Measurements from ENCODE around the gene PRKX.
"Not testable (repeated sequence)": the region's sequence is repeated elsewhere in the genome, so short reads cannot be mapped to it uniquely, and the experiment has no call there.

PRKX gene

DNA sequence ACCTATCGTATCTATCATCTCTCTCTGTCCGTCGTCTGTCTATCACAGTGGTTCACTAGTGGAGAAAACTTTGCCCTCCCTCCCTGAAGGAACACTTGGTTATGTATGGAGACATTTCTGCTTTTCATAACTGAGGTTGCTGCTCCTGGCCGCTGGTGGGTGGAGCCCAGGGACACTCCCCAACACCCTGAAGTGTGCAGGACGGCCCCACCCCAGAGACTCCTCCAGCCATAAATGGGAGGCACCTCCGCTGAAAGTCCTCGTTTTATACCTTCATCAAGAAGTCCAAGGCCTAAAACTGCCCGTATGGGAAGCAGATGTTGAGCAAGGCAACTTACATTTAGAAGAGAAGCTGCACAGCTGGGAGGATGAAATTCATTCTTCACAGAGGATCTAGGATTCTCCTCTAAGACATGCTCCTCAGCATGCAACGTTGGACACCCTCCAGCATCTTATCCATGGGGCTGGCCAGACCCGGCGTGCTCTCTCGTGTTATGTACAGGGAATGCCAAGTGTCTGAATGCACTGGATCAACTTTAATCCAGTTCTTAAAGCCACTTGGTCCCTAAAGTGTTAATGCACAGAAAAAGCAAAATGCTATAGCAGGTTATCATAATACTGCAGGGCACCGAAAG lies 43.5 kb downstream of the PRKX start:
- H3K27ac ChIP-seq: no peak overlapping the region
- TF ChIP-seq, protein P1, sequence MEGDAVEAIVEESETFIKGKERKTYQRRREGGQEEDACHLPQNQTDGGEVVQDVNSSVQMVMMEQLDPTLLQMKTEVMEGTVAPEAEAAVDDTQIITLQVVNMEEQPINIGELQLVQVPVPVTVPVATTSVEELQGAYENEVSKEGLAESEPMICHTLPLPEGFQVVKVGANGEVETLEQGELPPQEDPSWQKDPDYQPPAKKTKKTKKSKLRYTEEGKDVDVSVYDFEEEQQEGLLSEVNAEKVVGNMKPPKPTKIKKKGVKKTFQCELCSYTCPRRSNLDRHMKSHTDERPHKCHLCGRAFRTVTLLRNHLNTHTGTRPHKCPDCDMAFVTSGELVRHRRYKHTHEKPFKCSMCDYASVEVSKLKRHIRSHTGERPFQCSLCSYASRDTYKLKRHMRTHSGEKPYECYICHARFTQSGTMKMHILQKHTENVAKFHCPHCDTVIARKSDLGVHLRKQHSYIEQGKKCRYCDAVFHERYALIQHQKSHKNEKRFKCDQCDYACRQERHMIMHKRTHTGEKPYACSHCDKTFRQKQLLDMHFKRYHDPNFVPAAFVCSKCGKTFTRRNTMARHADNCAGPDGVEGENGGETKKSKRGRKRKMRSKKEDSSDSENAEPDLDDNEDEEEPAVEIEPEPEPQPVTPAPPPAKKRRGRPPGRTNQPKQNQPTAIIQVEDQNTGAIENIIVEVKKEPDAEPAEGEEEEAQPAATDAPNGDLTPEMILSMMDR (conservative IDR thresholded peaks at IDR 0.05): no peak

DNA sequence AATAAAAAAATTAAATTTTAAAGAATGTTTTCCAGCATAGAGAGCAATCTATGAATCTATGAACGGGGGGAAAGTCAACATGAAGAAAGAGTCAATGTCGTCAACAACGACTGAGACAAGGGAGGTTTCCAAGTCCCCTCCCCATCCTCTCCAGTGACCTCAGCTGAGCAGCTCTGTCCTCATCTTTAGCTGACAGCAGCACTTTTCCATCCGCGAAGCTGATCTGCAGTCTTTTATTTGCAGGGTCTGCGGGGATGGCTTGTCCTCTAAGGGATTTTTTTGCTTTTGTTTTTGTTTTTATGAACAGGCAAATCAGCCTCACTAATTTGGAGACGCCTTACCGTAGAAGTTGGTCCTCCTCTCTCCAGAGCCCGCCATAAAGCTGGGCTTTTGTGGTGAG lies 46.5 kb downstream of the PRKX start:
- TF ChIP-seq, protein P1 (conservative IDR thresholded peaks at IDR 0.05): no peak

DNA sequence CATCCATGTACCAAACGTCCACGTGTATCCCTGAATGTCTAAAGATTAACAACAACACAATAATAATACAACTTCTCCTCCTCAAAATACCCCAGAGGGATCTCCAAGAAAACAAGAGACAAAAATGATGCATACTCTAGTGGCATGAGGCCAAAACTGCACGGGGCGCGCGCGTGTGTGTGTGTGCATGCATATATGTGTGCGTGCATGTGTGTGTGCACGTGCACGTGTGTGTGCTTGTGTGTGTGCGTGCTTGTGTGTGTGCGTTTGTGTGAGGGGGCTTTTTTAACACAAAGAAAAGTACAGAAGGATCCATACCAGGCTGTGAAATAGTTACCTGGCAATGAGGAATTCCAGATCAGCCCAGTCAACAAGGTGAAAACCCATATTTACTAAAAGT lies 48.5 kb downstream of the PRKX start:
- TF ChIP-seq, protein P1 (conservative IDR thresholded peaks at IDR 0.05): no peak
- H3K27ac ChIP-seq: no peak overlapping the region

More for the DNA sequence above, 46.5 kb downstream of the PRKX start:
- H3K27ac ChIP-seq: no peak overlapping the region

DNA sequence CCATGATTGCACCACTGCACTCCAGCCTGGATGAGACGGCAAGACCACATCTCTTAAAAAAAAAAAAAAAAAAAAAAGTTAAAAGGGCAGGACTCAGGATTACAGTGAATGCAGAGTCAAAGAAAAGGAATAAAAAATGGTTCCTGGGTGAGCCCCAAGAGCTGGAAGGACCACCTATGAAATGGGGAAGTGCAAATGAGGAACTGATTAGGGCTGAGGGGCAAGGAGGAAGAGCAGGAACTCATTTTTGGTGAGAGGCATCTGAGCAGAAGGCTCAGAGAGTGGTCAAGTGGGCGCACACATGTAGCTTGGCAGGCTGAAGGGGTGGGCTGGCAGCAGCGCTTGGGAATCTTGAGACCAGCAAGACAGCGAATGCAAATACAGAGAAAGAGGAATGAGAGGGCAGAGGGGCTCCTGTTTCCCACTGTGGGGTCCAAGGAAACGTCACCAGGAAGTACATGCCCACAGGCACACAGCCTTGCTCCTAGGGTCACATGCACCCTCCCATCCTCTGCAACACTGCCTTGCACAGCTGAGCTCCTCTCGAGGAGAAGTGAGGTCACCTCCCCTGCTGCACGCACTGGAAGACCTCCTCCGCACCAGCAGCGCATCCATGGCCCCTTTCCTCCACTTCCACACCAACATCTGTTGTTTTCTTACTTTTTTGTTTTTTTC lies 49.7 kb downstream of the PRKX start:
- H3K27ac ChIP-seq: not testable (repeated sequence)

DNA sequence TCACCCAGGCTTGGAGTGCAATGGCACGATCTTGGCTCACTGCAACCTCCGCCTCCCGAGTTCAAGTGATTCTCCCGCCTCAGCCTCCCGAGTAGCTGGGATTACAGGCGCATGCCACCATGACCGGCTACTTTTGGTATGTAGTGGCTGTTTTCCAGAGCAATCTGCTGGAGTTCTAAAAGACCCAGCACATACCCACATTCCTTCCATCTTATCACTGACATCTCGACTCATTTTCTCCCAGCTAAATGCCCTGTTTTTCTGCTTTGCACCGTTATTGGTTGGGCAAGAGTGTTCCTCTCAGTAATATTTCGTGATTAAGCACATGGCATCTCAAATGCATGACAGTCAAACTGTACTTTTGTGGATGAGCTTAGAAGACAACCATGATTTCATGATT lies 53.7 kb downstream of the PRKX start:
- TF ChIP-seq, protein P1 (conservative IDR thresholded peaks at IDR 0.05): no peak
- no peak overlapping the region for H3K27ac ChIP-seq

DNA sequence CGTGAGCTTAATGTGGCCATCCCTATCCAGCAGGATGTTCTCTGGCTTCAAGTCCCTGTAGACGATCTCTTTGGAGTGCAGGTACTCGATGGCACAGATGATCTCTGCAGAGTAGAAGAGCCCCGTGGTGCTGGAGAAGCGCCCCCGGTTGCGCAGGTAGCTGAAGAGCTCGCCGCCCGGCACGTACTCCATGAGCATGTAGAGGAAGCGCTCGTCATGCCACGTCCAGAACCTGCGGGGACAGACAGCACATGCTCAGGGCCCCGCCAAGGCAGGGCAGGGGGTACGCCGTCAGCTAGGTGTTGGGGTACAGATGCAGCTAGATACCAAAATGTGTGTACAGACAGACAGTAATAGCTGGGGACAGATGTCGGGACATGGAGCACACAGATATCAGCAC lies 58.3 kb downstream of the PRKX start:
- H3K27ac ChIP-seq: no peak overlapping the region

DNA sequence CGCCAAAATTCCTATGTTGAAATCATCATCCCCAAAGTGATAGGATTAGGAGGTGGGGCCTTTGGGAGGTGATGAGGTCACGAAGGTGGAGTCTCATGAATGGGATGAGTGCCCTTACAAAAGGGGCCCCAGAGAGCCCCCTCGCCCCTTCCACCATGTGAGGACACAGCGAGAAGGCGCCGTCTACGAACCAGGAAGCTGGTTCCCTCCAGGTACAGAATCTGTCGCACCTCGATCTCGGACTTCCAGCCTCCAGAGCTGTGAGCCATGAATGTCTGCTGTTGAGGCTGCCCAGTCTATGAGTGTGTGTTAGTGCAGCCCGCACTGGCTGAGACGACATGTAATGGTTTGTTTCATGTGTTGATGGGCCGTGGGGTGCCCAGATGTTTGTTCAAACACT lies 60.3 kb downstream of the PRKX start:
- no peak overlapping the region for H3K27ac ChIP-seq
- TF ChIP-seq, protein P1 (conservative IDR thresholded peaks at IDR 0.05): no peak

More for the DNA sequence above, 58.3 kb downstream of the PRKX start:
- TF ChIP-seq, protein P1 (conservative IDR thresholded peaks at IDR 0.05): no peak

DNA sequence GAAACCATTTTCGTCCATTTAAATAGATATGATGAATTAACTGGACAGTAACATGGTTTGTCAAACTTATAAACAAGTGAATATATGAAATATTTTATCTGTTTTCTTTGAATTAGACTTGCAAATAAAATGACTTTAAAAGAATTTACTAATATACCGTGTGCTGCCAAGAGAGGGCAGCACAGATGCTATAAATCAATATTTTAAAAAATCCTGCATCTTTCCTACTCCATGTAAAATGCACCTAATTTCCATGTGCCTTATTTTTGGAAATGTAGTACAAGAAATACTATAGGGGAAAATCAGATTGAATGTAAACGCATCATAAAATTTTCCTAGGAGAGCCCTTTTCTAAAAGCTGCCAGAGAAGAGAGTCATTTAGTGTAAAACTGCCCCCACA lies 62.2 kb downstream of the PRKX start:
- TF ChIP-seq, protein P1 (conservative IDR thresholded peaks at IDR 0.05): peak; percentile 69
- H3K27ac ChIP-seq: no peak overlapping the region

Data from VCaP (cell line).